ENCODE results near the gene NPIPB12.
"Not testable (repeated sequence)": the region's sequence is repeated elsewhere in the genome, so short reads cannot be mapped to it uniquely, and the experiment has no call there.

- TF ChIP-seq EZH2 (IDR thresholded peaks at IDR 0.05); POLR2AphosphoS5 (IDR thresholded peaks at IDR 0.05; ENCODE audit: borderline replicate concordance, low read depth, low read length): not testable (repeated sequence)
Measured at GRCh38 chr16:29466904-29467303, 39.3 kb downstream of the NPIPB12 start.
